Measurements from ENCODE around the gene VAPA. TPM values are rescaled to one million over a fixed set of nuclear protein-coding genes. Genes with fewer than 3 reads are reported as not detected.
A peak's percentile ranks its signal among the peaks of the same experiment; 100 is the strongest.

Gene VAPA
- total and polyA plus RNA-seq, 7 experiments from 2014 or later = 109 to 278 (median 164) TPM

GRCh38 chr18:9982711-9983110 lies 68.9 kb downstream of the VAPA start:
- Histone ChIP-seq H3K4me3 (ENCODE audit: low read length) (no peak overlapping the region), H3K27ac (ENCODE audit: low read depth, low read length) (no peak overlapping the region), H3K27me3 (ENCODE audit: control insufficient read depth in 2 of 2, insufficient read depth in 2 of 2, low read length in 2 of 2) (peaks cover 0 to 3% of the 10 kb centered on the region in 2 donors), H3K9me3 (ENCODE audit: control insufficient read depth in 2 of 3, low read length in 3 of 3) (no peaks in the 10 kb centered on the region), H3K36me3 (ENCODE audit: control insufficient read depth in 2 of 3, insufficient read depth in 3 of 3, low read length in 3 of 3) (no peaks in the 10 kb centered on the region), H3K4me1 (ENCODE audit: control insufficient read depth in 2 of 2, insufficient read depth in 2 of 2, low read length in 2 of 2) (no peaks in the 10 kb centered on the region)
- no peak for DNase-seq
- Mint-ChIP-seq H3K27ac (no peak overlapping the region), H3K9me3 (peaks cover 0 to 12% (median 0%) of the 10 kb centered on the region in 11 donors), H3K27me3 (peaks cover 0 to 12% (median 0%) of the 10 kb centered on the region in 5 donors), H3K4me1 (no peaks in the 10 kb centered on the region), H3K4me3 (no peak overlapping the region), H3K36me3 (peaks cover 0 to 3% (median 0%) of the 10 kb centered on the region in 5 donors)
- CTCF ChIA-PET = no interaction called here
- ATAC-seq = no peak
- intact Hi-C loops (cut with micrococcal nuclease) = no loop called here
- POLR2A ChIA-PET = no interaction called here

GRCh38 chr18:9984080-9984479 lies 70.3 kb downstream of the VAPA start:
- Histone ChIP-seq H3K4me3 (ENCODE audit: low read length) (no peak overlapping the region), H3K27ac (ENCODE audit: low read depth, low read length) (no peak overlapping the region), H3K9me3 (ENCODE audit: control insufficient read depth in 2 of 3, low read length in 3 of 3) (no peaks in the 10 kb centered on the region), H3K27me3 (ENCODE audit: control insufficient read depth in 2 of 2, insufficient read depth in 2 of 2, low read length in 2 of 2) (peaks cover 0 to 3% of the 10 kb centered on the region in 2 donors), H3K4me1 (ENCODE audit: control insufficient read depth in 2 of 2, insufficient read depth in 2 of 2, low read length in 2 of 2) (no peaks in the 10 kb centered on the region), H3K36me3 (ENCODE audit: control insufficient read depth in 2 of 3, insufficient read depth in 3 of 3, low read length in 3 of 3) (no peaks in the 10 kb centered on the region)
- no peak overlapping the region for H3K27ac Mint-ChIP-seq
- peaks cover 0 to 12% (median 0%) of the 10 kb centered on the region in 5 donors for H3K27me3 Mint-ChIP-seq
- peaks cover 0 to 3% (median 0%) of the 10 kb centered on the region in 5 donors for H3K36me3 Mint-ChIP-seq
- no peak overlapping the region for H3K4me3 Mint-ChIP-seq
- ChIA-PET POLR2A (no interaction called here), CTCF (interaction anchor here (1.3 kb wide), 1 partner anchor 11 kb away, joined by 5 read pairs; no protein-coding TSS in a partner anchor)
- ATAC-seq (no peak), DNase-seq (no peak)
- intact Hi-C loops (cut with micrococcal nuclease) = no loop called here
- peaks cover 0 to 6% (median 0%) of the 10 kb centered on the region in 11 donors for H3K9me3 Mint-ChIP-seq
- peaks cover 0 to 8% (median 0%) of the 10 kb centered on the region in 7 donors for H3K4me1 Mint-ChIP-seq

- ChIA-PET CTCF (no interaction called here), POLR2A (no interaction called here)
- DNase-seq (no peak), ATAC-seq (no peak)
- Mint-ChIP-seq H3K4me3 (no peak overlapping the region), H3K27me3 (peaks cover 0 to 12% (median 5%) of the 10 kb centered on the region in 5 donors), H3K36me3 (no peaks in the 10 kb centered on the region), H3K4me1 (peaks cover 0 to 8% (median 0%) of the 10 kb centered on the region in 7 donors), H3K9me3 (peaks cover 0 to 2% (median 0%) of the 10 kb centered on the region in 11 donors), H3K27ac (no peak overlapping the region)
- H3K4me3 ChIP-seq (ENCODE audit: low read length) = no peak overlapping the region
- no peaks in the 10 kb centered on the region for H3K36me3 ChIP-seq (ENCODE audit: control insufficient read depth in 2 of 3, insufficient read depth in 3 of 3, low read length in 3 of 3)
- peaks cover 0 to 3% of the 10 kb centered on the region in 2 donors for H3K27me3 ChIP-seq (ENCODE audit: control insufficient read depth in 2 of 2, insufficient read depth in 2 of 2, low read length in 2 of 2)
- no peak overlapping the region for H3K27ac ChIP-seq (ENCODE audit: low read depth, low read length)
- no peaks in the 10 kb centered on the region for H3K4me1 ChIP-seq (ENCODE audit: control insufficient read depth in 2 of 2, insufficient read depth in 2 of 2, low read length in 2 of 2)
- intact Hi-C loops (cut with micrococcal nuclease) = no loop called here
- H3K9me3 ChIP-seq (ENCODE audit: control insufficient read depth in 2 of 3, low read length in 3 of 3) = no peaks in the 10 kb centered on the region
Measured at GRCh38 chr18:9985641-9986040, 71.8 kb downstream of the VAPA start.

GRCh38 chr18:9986156-9986930 lies 72.5 kb downstream of the VAPA start:
- intact Hi-C loops (cut with micrococcal nuclease) = no loop called here
- Mint-ChIP-seq H3K27me3 (peaks cover 0 to 17% (median 11%) of the 10 kb centered on the region in 5 donors), H3K4me3 (no peak overlapping the region), H3K4me1 (peaks cover 0 to 8% (median 0%) of the 10 kb centered on the region in 7 donors), H3K36me3 (no peaks in the 10 kb centered on the region), H3K9me3 (peaks cover 0 to 2% (median 0%) of the 10 kb centered on the region in 11 donors), H3K27ac (no peak overlapping the region)
- ChIA-PET POLR2A (no interaction called here), CTCF (no interaction called here)
- DNase-seq (no peak), ATAC-seq (no peak)
- no peak overlapping the region for H3K4me3 ChIP-seq (ENCODE audit: low read length)
- H3K36me3 ChIP-seq (ENCODE audit: control insufficient read depth in 2 of 3, insufficient read depth in 3 of 3, low read length in 3 of 3) = no peaks in the 10 kb centered on the region
- peaks cover 0 to 3% of the 10 kb centered on the region in 2 donors for H3K27me3 ChIP-seq (ENCODE audit: control insufficient read depth in 2 of 2, insufficient read depth in 2 of 2, low read length in 2 of 2)
- H3K27ac ChIP-seq (ENCODE audit: low read depth, low read length) = no peak overlapping the region
- no peaks in the 10 kb centered on the region for H3K4me1 ChIP-seq (ENCODE audit: control insufficient read depth in 2 of 2, insufficient read depth in 2 of 2, low read length in 2 of 2)
- no peaks in the 10 kb centered on the region for H3K9me3 ChIP-seq (ENCODE audit: control insufficient read depth in 2 of 3, low read length in 3 of 3)

- H3K9me3 Mint-ChIP-seq = peaks cover 0 to 1% (median 0%) of the 10 kb centered on the region in 11 donors
- DNase-seq = no peak
- H3K27me3 Mint-ChIP-seq = peaks cover 0 to 27% (median 18%) of the 10 kb centered on the region in 5 donors
- CTCF ChIA-PET = no interaction called here
- no peaks in the 10 kb centered on the region for H3K9me3 ChIP-seq (ENCODE audit: control insufficient read depth in 2 of 3, low read length in 3 of 3)
- H3K4me3 ChIP-seq (ENCODE audit: low read length) = no peak overlapping the region
- no peak overlapping the region for H3K27ac ChIP-seq (ENCODE audit: low read depth, low read length)
- H3K36me3 ChIP-seq (ENCODE audit: control insufficient read depth in 2 of 3, insufficient read depth in 3 of 3, low read length in 3 of 3) = no peaks in the 10 kb centered on the region
- H3K36me3 Mint-ChIP-seq = no peaks in the 10 kb centered on the region
- POLR2A ChIA-PET = no interaction called here
- ATAC-seq = no peak
- no peak overlapping the region for H3K27ac Mint-ChIP-seq
- peaks cover 0 to 3% of the 10 kb centered on the region in 2 donors for H3K27me3 ChIP-seq (ENCODE audit: control insufficient read depth in 2 of 2, insufficient read depth in 2 of 2, low read length in 2 of 2)
- no peak overlapping the region for H3K4me3 Mint-ChIP-seq
- H3K4me1 ChIP-seq (ENCODE audit: control insufficient read depth in 2 of 2, insufficient read depth in 2 of 2, low read length in 2 of 2) = no peaks in the 10 kb centered on the region
- intact Hi-C loops (cut with micrococcal nuclease) = no loop called here
- peaks cover 0 to 8% (median 4%) of the 10 kb centered on the region in 7 donors for H3K4me1 Mint-ChIP-seq
Measured at GRCh38 chr18:9987345-9987744, 73.5 kb downstream of the VAPA start.

GRCh38 chr18:9987931-9988330 lies 74.1 kb downstream of the VAPA start:
- ChIA-PET POLR2A (no interaction called here), CTCF (no interaction called here)
- H3K27me3 Mint-ChIP-seq = peaks cover 0 to 31% (median 23%) of the 10 kb centered on the region in 5 donors
- no peak overlapping the region for H3K4me3 ChIP-seq (ENCODE audit: low read length)
- H3K4me3 Mint-ChIP-seq = no peak overlapping the region
- no peak overlapping the region for H3K27ac ChIP-seq (ENCODE audit: low read depth, low read length)
- peaks cover 0 to 8% (median 4%) of the 10 kb centered on the region in 7 donors for H3K4me1 Mint-ChIP-seq
- H3K27ac Mint-ChIP-seq = no peak overlapping the region
- no peaks in the 10 kb centered on the region for H3K4me1 ChIP-seq (ENCODE audit: control insufficient read depth in 2 of 2, insufficient read depth in 2 of 2, low read length in 2 of 2)
- H3K9me3 ChIP-seq (ENCODE audit: control insufficient read depth in 2 of 3, low read length in 3 of 3) = no peaks in the 10 kb centered on the region
- H3K36me3 Mint-ChIP-seq = no peaks in the 10 kb centered on the region
- no peaks in the 10 kb centered on the region for H3K9me3 Mint-ChIP-seq
- intact Hi-C loops (cut with micrococcal nuclease) = no loop called here
- DNase-seq = no peak
- H3K36me3 ChIP-seq (ENCODE audit: control insufficient read depth in 2 of 3, insufficient read depth in 3 of 3, low read length in 3 of 3) = no peaks in the 10 kb centered on the region
- H3K27me3 ChIP-seq (ENCODE audit: control insufficient read depth in 2 of 2, insufficient read depth in 2 of 2, low read length in 2 of 2) = peaks cover 0 to 3% of the 10 kb centered on the region in 2 donors
- no peak for ATAC-seq

- no peaks in the 10 kb centered on the region for H3K9me3 ChIP-seq (ENCODE audit: control insufficient read depth in 2 of 3, low read length in 3 of 3)
- no peak for DNase-seq
- Mint-ChIP-seq H3K4me1 (peaks cover 0 to 8% (median 4%) of the 10 kb centered on the region in 7 donors), H3K4me3 (peak overlapping the region in 1 of 10 donors; percentile 8), H3K9me3 (no peaks in the 10 kb centered on the region), H3K36me3 (no peaks in the 10 kb centered on the region), H3K27me3 (peaks cover 0 to 34% (median 23%) of the 10 kb centered on the region in 5 donors), H3K27ac (no peak overlapping the region)
- POLR2A ChIA-PET = no interaction called here
- CTCF ChIA-PET = no interaction called here
- no peaks in the 10 kb centered on the region for H3K4me1 ChIP-seq (ENCODE audit: control insufficient read depth in 2 of 2, insufficient read depth in 2 of 2, low read length in 2 of 2)
- intact Hi-C loops (cut with micrococcal nuclease) = no loop called here
- no peaks in the 10 kb centered on the region for H3K36me3 ChIP-seq (ENCODE audit: control insufficient read depth in 2 of 3, insufficient read depth in 3 of 3, low read length in 3 of 3)
- peaks cover 0 to 3% of the 10 kb centered on the region in 2 donors for H3K27me3 ChIP-seq (ENCODE audit: control insufficient read depth in 2 of 2, insufficient read depth in 2 of 2, low read length in 2 of 2)
- no peak overlapping the region for H3K4me3 ChIP-seq (ENCODE audit: low read length)
- ATAC-seq = no peak
- H3K27ac ChIP-seq (ENCODE audit: low read depth, low read length) = no peak overlapping the region
Measured at GRCh38 chr18:9988665-9989064, 74.8 kb downstream of the VAPA start.
